IPS DF 6.9 (cell line): ENCODE measurements around the gene NPAS2.

Source experiments
- DNase-seq: peaks from one replicate; pipeline ENCODE4 v3.0.0-alpha.2; 2013; ENCODE audit warnings: low read depth, low spot score
- H3K27ac ChIP-seq: one replicate; pipeline ENCODE4 v1.5.1; 2013; ENCODE audit warnings: low read length, control low read depth
- H3K27me3 ChIP-seq: 2 replicates; pipeline ENCODE4 v1.6.1; 2013; ENCODE audit warnings: mild to moderate bottlenecking, low read length; ENCODE audit not compliant: control insufficient read depth, insufficient read depth
- H3K36me3 ChIP-seq: 2 replicates; pipeline ENCODE4 v1.6.1; 2013; ENCODE audit warnings: low read length; ENCODE audit not compliant: control insufficient read depth, insufficient read depth
- H3K4me1 ChIP-seq: 2 replicates; pipeline ENCODE4 v1.6.1; 2013; ENCODE audit warnings: low read length; ENCODE audit not compliant: control insufficient read depth, insufficient read depth
- H3K4me3 ChIP-seq: 2 replicates; pipeline ENCODE4 v1.5.1; 2013; ENCODE audit warnings: mild to moderate bottlenecking, low read length
- H3K9me3 ChIP-seq: 2 replicates; pipeline ENCODE4 v1.6.1; 2013; ENCODE audit warnings: low read length, inconsistent platforms; ENCODE audit not compliant: control insufficient read depth, insufficient read depth
- WGBS: extraction: QIAGEN DNeasy Blood & Tissue Kit; methylation state at CpG from one replicate; pipeline ENCODE4 v1.1.7; 2013; ENCODE audit warnings: mixed read lengths, missing lambda C conversion rate; ENCODE audit not compliant: insufficient read length, insufficient coverage; 5-methylcytosine and 5-hydroxymethylcytosine counted together

The NPAS2 gene

GRCh38 chr2:100976645-100977391 is 156.9 kb downstream of the NPAS2 start:
- no peaks in the 10 kb centered on the region for H3K4me1 ChIP-seq
- no peak overlapping the region for H3K27ac ChIP-seq
- H3K36me3 ChIP-seq: no peaks in the 10 kb centered on the region; the same call in 1 of the 2 replicates

GRCh38 chr2:100977511-100977910 is 157.6 kb downstream of the NPAS2 start:
- Histone ChIP-seq H3K9me3 (no peaks in the 10 kb centered on the region), H3K4me3 (no peak overlapping the region), H3K27ac (no peak overlapping the region), H3K36me3 (no peaks in the 10 kb centered on the region; the same call in 1 of the 2 replicates), H3K4me1 (no peaks in the 10 kb centered on the region), H3K27me3 (no peaks in the 10 kb centered on the region)
- DNase-seq: no peak
- WGBS: no CpG with 5 or more reads among the region's 12 CpGs

More at GRCh38 chr2:100976645-100977391, 156.9 kb downstream of the NPAS2 start:
- Histone ChIP-seq H3K9me3 (no peaks in the 10 kb centered on the region), H3K27me3 (no peaks in the 10 kb centered on the region), H3K4me3 (no peak overlapping the region)
- no peak for DNase-seq
- no CpG with 5 or more reads among the region's 19 CpGs for WGBS

GRCh38 chr2:100978582-100979191 is 158.7 kb downstream of the NPAS2 start:
- no CpG with 5 or more reads among the region's 16 CpGs for WGBS

GRCh38 chr2:100980046-100980445 is 160.1 kb downstream of the NPAS2 start:
- Histone ChIP-seq H3K36me3 (no peaks in the 10 kb centered on the region; the same call in 1 of the 2 replicates), H3K9me3 (no peaks in the 10 kb centered on the region), H3K27ac (no peak overlapping the region), H3K4me1 (no peaks in the 10 kb centered on the region), H3K4me3 (no peak overlapping the region), H3K27me3 (no peaks in the 10 kb centered on the region)
- WGBS: no CpG with 5 or more reads among the region's 12 CpGs
- no peak for DNase-seq

More at GRCh38 chr2:100978582-100979191, 158.7 kb downstream of the NPAS2 start:
- DNase-seq: no peak
- Histone ChIP-seq H3K36me3 (no peaks in the 10 kb centered on the region; the same call in 1 of the 2 replicates), H3K4me3 (no peak overlapping the region), H3K27ac (no peak overlapping the region), H3K4me1 (no peaks in the 10 kb centered on the region), H3K9me3 (no peaks in the 10 kb centered on the region), H3K27me3 (no peaks in the 10 kb centered on the region)

GRCh38 chr2:100981011-100981410 is 161.1 kb downstream of the NPAS2 start:
- no CpG with 5 or more reads among the region's 2 CpGs for whole genome bisulfite sequencing
- Histone ChIP-seq H3K27me3 (no peaks in the 10 kb centered on the region), H3K27ac (no peak overlapping the region), H3K4me1 (no peaks in the 10 kb centered on the region), H3K9me3 (no peaks in the 10 kb centered on the region), H3K36me3 (no peaks in the 10 kb centered on the region; the same call in 1 of the 2 replicates), H3K4me3 (no peak overlapping the region)
- no peak for DNase-seq

GRCh38 chr2:100982431-100982861 is 162.5 kb downstream of the NPAS2 start:
- no peaks in the 10 kb centered on the region for H3K27me3 ChIP-seq
- no peaks in the 10 kb centered on the region; the same call in 1 of the 2 replicates for H3K36me3 ChIP-seq
- H3K4me3 ChIP-seq: no peak overlapping the region
- WGBS: no CpG with 5 or more reads among the region's 8 CpGs
- no peak for DNase-seq
- no peaks in the 10 kb centered on the region for H3K9me3 ChIP-seq
- no peak overlapping the region for H3K27ac ChIP-seq
- no peaks in the 10 kb centered on the region for H3K4me1 ChIP-seq

- Histone ChIP-seq H3K36me3 (no peaks in the 10 kb centered on the region), H3K4me1 (no peaks in the 10 kb centered on the region), H3K27me3 (no peaks in the 10 kb centered on the region), H3K4me3 (no peak overlapping the region), H3K27ac (no peak overlapping the region), H3K9me3 (no peaks in the 10 kb centered on the region)
- no CpG with 5 or more reads among the region's 12 CpGs for WGBS
- no peak for DNase-seq
Measured at GRCh38 chr2:100983201-100983600, 163.3 kb downstream of the NPAS2 start.

GRCh38 chr2:100983684-100984310 is 163.9 kb downstream of the NPAS2 start:
- no peak for DNase-seq
- whole genome bisulfite sequencing: no CpG with 5 or more reads among the region's 11 CpGs
- Histone ChIP-seq H3K4me3 (no peak overlapping the region), H3K27me3 (no peaks in the 10 kb centered on the region), H3K9me3 (no peaks in the 10 kb centered on the region), H3K36me3 (no peaks in the 10 kb centered on the region), H3K4me1 (no peaks in the 10 kb centered on the region), H3K27ac (no peak overlapping the region)

- H3K36me3 ChIP-seq: no peaks in the 10 kb centered on the region
- no CpG with 5 or more reads among the region's 7 CpGs for WGBS
- H3K27me3 ChIP-seq: no peaks in the 10 kb centered on the region; the same call in 1 of the 2 replicates
- no peak overlapping the region for H3K27ac ChIP-seq
- H3K9me3 ChIP-seq: no peaks in the 10 kb centered on the region
- peak; percentile 58 for DNase-seq
- H3K4me3 ChIP-seq: no peak overlapping the region
- no peaks in the 10 kb centered on the region for H3K4me1 ChIP-seq
Measured at GRCh38 chr2:100984892-100985307, 165.0 kb downstream of the NPAS2 start.

- Histone ChIP-seq H3K27ac (no peak overlapping the region), H3K4me1 (no peaks in the 10 kb centered on the region), H3K4me3 (no peak overlapping the region), H3K36me3 (no peaks in the 10 kb centered on the region; the same call in 1 of the 2 replicates), H3K9me3 (no peaks in the 10 kb centered on the region), H3K27me3 (no peaks in the 10 kb centered on the region; the same call in 1 of the 2 replicates)
- WGBS: no CpG with 5 or more reads among the region's 11 CpGs
- no peak for DNase-seq
Measured at GRCh38 chr2:100986157-100986556, 166.2 kb downstream of the NPAS2 start.
